ENCODE measurements around the gene RPL35. TPM values are rescaled to one million over a fixed set of nuclear protein-coding genes. Genes with fewer than 3 reads are reported as not detected.

RPL35 gene
- total RNA-seq, 1 donor from 2014 or later, result 1,069 TPM

DNA sequence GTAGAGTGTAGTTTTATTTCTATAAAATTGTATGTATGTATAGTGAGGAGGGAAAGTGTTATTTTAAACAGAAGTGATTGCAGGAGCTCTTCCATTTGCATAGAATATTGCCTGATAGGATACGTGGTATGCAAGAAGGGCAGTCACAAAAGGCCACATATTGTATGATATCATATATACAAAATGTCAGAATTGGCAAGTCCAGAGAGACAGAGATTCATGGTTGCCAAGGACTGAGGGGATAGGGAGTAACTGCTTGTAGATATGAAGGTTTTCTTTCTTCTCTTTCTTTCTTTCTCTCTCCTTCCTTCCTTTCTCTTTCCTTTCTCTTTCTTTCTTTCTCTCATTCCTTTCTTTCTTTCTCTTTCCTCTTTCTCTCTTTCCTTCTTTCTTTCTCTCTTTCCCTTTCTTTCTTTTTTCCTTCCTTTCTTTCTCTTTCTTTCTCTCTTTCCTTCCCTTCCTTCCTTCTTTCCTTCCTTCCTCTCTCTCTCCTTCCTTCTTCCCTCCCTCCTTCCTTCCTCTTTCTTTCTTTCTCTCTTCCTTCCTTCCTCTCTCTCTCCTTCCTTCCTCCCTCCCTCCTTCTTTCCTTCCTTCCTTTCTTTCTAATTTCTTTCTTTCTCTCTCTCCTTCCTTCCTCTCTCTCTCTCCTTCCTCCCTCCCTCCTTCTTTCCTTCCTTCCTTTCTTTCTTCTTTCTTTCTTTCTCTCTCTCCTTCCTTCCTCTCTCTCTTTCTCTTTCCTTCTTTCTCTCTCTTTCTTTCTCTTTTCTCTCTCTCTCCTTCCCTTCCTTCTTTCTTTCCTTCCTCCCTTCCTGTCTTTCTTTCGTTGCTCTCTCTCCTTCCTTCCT lies 33.0 kb downstream of the RPL35 start:
- no peak overlapping the region for H3K4me3 Mint-ChIP-seq (ENCODE audit: unreplicated experiment)
- no peaks in the 10 kb centered on the region for H3K27me3 Mint-ChIP-seq (ENCODE audit: unreplicated experiment)
- TF ChIP-seq, protein P1, sequence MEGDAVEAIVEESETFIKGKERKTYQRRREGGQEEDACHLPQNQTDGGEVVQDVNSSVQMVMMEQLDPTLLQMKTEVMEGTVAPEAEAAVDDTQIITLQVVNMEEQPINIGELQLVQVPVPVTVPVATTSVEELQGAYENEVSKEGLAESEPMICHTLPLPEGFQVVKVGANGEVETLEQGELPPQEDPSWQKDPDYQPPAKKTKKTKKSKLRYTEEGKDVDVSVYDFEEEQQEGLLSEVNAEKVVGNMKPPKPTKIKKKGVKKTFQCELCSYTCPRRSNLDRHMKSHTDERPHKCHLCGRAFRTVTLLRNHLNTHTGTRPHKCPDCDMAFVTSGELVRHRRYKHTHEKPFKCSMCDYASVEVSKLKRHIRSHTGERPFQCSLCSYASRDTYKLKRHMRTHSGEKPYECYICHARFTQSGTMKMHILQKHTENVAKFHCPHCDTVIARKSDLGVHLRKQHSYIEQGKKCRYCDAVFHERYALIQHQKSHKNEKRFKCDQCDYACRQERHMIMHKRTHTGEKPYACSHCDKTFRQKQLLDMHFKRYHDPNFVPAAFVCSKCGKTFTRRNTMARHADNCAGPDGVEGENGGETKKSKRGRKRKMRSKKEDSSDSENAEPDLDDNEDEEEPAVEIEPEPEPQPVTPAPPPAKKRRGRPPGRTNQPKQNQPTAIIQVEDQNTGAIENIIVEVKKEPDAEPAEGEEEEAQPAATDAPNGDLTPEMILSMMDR (IDR thresholded peaks at IDR 0.05; ENCODE audit: unreplicated experiment), result no peak
- H3K9me3 Mint-ChIP-seq (ENCODE audit: unreplicated experiment), result no peaks in the 10 kb centered on the region
- peaks cover 2% of the 10 kb centered on the region for H3K4me1 Mint-ChIP-seq (ENCODE audit: unreplicated experiment)
- no peak for DNase-seq (ENCODE audit: low spot score)
- H3K27ac Mint-ChIP-seq (ENCODE audit: unreplicated experiment), result no peak overlapping the region
- H3K36me3 Mint-ChIP-seq (ENCODE audit: low read depth, unreplicated experiment), result no peaks in the 10 kb centered on the region

DNA sequence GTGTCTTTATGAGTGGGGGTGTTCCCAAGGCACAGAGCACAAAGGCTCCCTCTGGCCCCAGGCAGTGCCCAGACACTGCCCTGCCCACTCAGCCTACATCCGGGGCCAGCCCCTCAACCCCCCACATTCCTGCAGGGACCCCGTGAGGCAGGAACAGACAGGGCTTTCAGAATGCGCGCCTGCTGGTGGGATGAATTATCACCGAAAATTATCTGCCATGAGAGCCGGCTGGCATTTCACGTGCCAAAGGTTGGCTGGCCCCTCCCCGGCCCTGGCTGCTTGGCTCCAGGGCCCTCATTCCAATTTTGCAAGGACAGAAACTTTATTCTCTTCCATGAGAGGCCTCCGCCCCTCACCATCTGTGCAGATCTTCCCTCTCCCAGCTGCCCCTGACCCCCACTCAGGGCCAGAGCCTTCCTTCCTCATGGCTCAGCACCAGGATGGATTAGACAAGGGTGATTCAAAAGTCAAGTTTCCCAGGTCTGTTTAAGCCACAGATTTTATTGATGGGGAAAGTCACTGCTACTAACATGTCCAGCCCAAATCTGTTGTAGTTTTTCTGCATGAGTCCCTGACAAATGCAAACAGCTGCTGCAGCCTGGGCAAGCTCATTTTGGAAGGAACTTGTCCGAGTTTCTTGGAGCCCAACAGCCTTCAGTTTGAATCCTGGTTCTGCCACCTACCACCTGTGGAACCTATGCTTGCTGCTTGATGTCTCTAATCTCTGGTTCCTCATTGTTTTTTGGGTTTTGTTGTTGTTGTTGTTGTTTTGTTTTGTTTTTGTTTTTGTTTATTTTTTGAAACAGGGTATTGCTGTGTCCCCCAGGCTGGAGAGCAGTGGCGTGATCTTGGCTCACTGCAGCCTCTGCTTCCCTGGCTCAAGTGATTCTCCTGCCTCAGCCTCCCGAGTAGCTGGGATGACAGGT lies 40.8 kb downstream of the RPL35 start:
- TF ChIP-seq, protein P1 (IDR thresholded peaks at IDR 0.05; ENCODE audit: unreplicated experiment), result no peak
- no peak overlapping the region for H3K27ac Mint-ChIP-seq (ENCODE audit: unreplicated experiment)
- no peaks in the 10 kb centered on the region for H3K36me3 Mint-ChIP-seq (ENCODE audit: low read depth, unreplicated experiment)
- H3K4me3 Mint-ChIP-seq (ENCODE audit: unreplicated experiment), result no peak overlapping the region
- H3K9me3 Mint-ChIP-seq (ENCODE audit: unreplicated experiment), result no peaks in the 10 kb centered on the region
- H3K4me1 Mint-ChIP-seq (ENCODE audit: unreplicated experiment), result no peaks in the 10 kb centered on the region
- peaks cover 2% of the 10 kb centered on the region for H3K27me3 Mint-ChIP-seq (ENCODE audit: unreplicated experiment)
- no peak for DNase-seq (ENCODE audit: low spot score)

DNA sequence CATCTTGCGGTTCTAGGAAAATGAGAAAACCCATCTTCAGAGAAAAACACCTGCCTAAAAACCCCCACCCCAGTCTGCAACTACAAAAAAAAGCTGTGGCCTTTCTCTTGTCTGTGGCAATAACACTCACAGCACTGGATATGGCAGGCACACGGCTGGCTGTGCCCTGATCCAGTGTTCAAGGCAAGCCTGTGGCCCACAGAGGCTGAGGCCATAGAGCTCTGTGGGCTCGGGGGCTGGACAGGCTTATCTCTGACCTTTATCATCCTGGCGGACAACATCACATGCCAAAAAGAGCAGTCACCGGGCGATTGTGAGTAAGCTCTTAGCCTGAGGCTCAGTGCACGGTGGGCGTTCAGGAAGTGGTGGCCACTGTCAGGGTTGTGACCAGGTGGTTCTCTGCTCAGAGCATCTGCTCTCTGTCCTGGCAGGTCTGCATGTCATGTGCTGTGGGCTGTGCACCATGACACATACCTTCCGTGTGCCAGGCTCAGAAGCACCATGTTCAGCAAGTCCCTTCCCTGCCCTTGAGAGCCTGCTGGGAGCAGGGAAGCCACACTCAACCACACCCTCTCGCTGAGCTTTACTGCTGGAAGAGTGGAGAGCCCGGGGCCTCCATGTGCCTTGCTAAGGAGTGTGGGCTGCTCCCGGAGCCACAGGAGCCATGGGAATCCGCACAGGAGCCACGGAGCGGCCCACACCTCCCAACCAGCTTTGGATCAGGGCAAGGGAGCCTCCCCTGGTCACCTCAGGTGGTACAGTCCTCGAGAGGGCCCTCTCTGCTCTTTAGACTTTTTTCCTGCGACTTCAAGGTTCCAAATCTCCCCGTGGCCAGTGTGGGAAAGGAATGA lies 43.1 kb downstream of the RPL35 start:
- TF ChIP-seq, protein P1 (IDR thresholded peaks at IDR 0.05; ENCODE audit: unreplicated experiment), result no peak
- no peaks in the 10 kb centered on the region for H3K9me3 Mint-ChIP-seq (ENCODE audit: unreplicated experiment)
- H3K27me3 Mint-ChIP-seq (ENCODE audit: unreplicated experiment), result peaks cover 4% of the 10 kb centered on the region
- H3K27ac Mint-ChIP-seq (ENCODE audit: unreplicated experiment), result no peak overlapping the region
- no peak overlapping the region for H3K4me3 Mint-ChIP-seq (ENCODE audit: unreplicated experiment)
- H3K36me3 Mint-ChIP-seq (ENCODE audit: low read depth, unreplicated experiment), result no peaks in the 10 kb centered on the region
- no peak for DNase-seq (ENCODE audit: low spot score)
- H3K4me1 Mint-ChIP-seq (ENCODE audit: unreplicated experiment), result no peaks in the 10 kb centered on the region

DNA sequence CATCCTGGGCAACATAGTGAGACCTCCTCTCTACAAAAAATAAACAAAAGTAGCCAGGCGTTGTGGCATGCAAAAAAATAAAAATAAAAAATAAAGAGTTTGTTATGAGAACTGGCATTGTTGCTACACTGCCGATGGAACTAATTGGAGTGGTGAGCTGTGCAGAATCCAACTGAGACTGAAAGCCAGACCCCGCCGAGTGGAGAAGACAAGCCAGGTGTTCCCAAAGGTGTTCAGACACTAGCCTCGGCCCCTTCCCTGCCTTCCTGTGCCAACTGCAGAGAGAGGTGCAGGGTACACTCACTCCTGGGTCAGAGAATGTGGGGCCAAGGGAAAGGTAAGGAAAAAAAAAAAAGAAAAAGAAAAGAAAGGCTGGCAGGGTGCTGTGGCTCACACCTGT lies 46.2 kb downstream of the RPL35 start:
- TF ChIP-seq, protein P1 (IDR thresholded peaks at IDR 0.05; ENCODE audit: unreplicated experiment), result no peak
- Mint-ChIP-seq H3K4me1 (ENCODE audit: unreplicated experiment) (no peaks in the 10 kb centered on the region), H3K9me3 (ENCODE audit: unreplicated experiment) (no peaks in the 10 kb centered on the region), H3K4me3 (ENCODE audit: unreplicated experiment) (no peak overlapping the region), H3K27ac (ENCODE audit: unreplicated experiment) (no peak overlapping the region), H3K36me3 (ENCODE audit: low read depth, unreplicated experiment) (no peaks in the 10 kb centered on the region), H3K27me3 (ENCODE audit: unreplicated experiment) (peaks cover 5% of the 10 kb centered on the region)
- DNase-seq (ENCODE audit: low spot score), result no peak

Data from endothelial cell (in vitro differentiated cells).